CD4-positive, alpha-beta T cell (primary cell): ENCODE results near the gene PFDN2. TPM values are rescaled to one million over a fixed set of nuclear protein-coding genes. Genes with fewer than 3 reads are reported as not detected.

Experiments
- ATAC-seq: fragments of 200-7000 bp; cut with Tn5 transposase; one replicate; pipeline ENCODE4 v1.10.0; 2022; ENCODE audit warnings: mild to moderate bottlenecking; ENCODE audit not compliant: poor library complexity
- CTCF ChIA-PET: fragments of 350-600 bp; sonication (Branson Sonifier 250); formaldehyde crosslinking; loops from one replicate; lab custom pipeline; 2021; ENCODE audit warnings: antibody characterized with exemption, inconsistent platforms; lab: Charles Lee
- POLR2A ChIA-PET: fragments of 350-600 bp; sonication (Branson Sonifier 250); formaldehyde crosslinking; loops from one replicate; lab custom pipeline; 2021; ENCODE audit warnings: antibody characterized with exemption, inconsistent platforms; lab: Charles Lee
- DNase-seq, 14 experiments: peaks; one replicate each; pipeline ENCODE4 v3.0.0-alpha.2; 2013 to 2020; ENCODE audit warnings: mixed read lengths in 2 of 14
- H3K27ac ChIP-seq, 2 donors: one replicate each; pipeline versions ENCODE4 v1.5.1 to v1.7.0; 2013; ENCODE audit warnings: low read length in 2 of 2, low read depth in 1 of 2, mild to moderate bottlenecking in 1 of 2
- H3K27me3 ChIP-seq, 2 experiments: 1 replicate in 1 of 2; 2 replicates in 1 of 2; pipeline versions ENCODE4 v1.6.1 to v1.7.0; 2013; ENCODE audit warnings: low read length in 2 of 2, control low read depth in 1 of 2, mild to moderate bottlenecking in 1 of 2, moderate library complexity in 1 of 2; ENCODE audit not compliant: insufficient read depth in 2 of 2, control insufficient read depth in 1 of 2
- H3K36me3 ChIP-seq: one replicate; pipeline ENCODE4 v1.6.1; 2013; ENCODE audit warnings: low read length, control low read depth; ENCODE audit not compliant: insufficient read depth
- H3K4me1 ChIP-seq: one replicate; pipeline ENCODE4 v1.6.1; 2013; ENCODE audit warnings: low read length, control low read depth; ENCODE audit not compliant: insufficient read depth
- H3K4me3 ChIP-seq: one replicate; pipeline ENCODE4 v1.5.1; 2013; ENCODE audit warnings: mild to moderate bottlenecking, low read length, moderate library complexity
- H3K9me3 ChIP-seq, 2 experiments: 1 replicate in 1 of 2; 2 replicates in 1 of 2; pipeline versions ENCODE4 v1.6.1 to v1.7.0; 2013; ENCODE audit warnings: low read length in 2 of 2, mild to moderate bottlenecking in 2 of 2, control low read depth in 1 of 2, moderate library complexity in 1 of 2; ENCODE audit not compliant: control insufficient read depth in 1 of 2, insufficient read depth in 1 of 2
- H3K27ac Mint-ChIP-seq: one replicate; pipeline ENCODE4 v1.8.0; 2020; ENCODE audit warnings: mixed read lengths
- H3K27me3 Mint-ChIP-seq: one replicate; pipeline ENCODE4 v1.8.0; 2021; ENCODE audit warnings: mixed read lengths
- H3K36me3 Mint-ChIP-seq: one replicate; pipeline ENCODE4 v1.8.0; 2021; ENCODE audit warnings: low read depth, mixed read lengths
- H3K4me1 Mint-ChIP-seq: one replicate; pipeline ENCODE4 v1.8.0; 2021; ENCODE audit warnings: low read depth, mixed read lengths
- H3K4me3 Mint-ChIP-seq: one replicate; pipeline ENCODE4 v1.8.0; 2020; ENCODE audit warnings: mild to moderate bottlenecking, mixed read lengths
- H3K9me3 Mint-ChIP-seq: one replicate; pipeline ENCODE4 v1.8.0; 2020; ENCODE audit warnings: mixed read lengths
- intact Hi-C, 2 experiments: fragments of 100-400 bp; cut with DNase I in 1 of 2; cut with micrococcal nuclease in 1 of 2; formaldehyde crosslinking; loops; one replicate each; pipeline versions ENCODE4 v1.15.1 to v1.9.0; 2023 to 2025; cut with DNase I, micrococcal nuclease
- total RNA-seq, 174 experiments: library from RNA in 2 of 174; stranded (reverse) in 2 of 174; gene quantifications; one replicate each; pipeline ENCODE4 v1.2.3 and lab custom pipeline; 2021 to 2026
- TF ChIP-seq, protein P1 (sequence below): fragments of 200-600 bp; IDR thresholded peaks from one replicate; pipeline ENCODE4 v1.8.0; 2022; ENCODE audit warnings: antibody characterized with exemption, mild to moderate bottlenecking

The PFDN2 gene
- total RNA-seq, 2 experiments from 2014 or later: 46.2 to 57.7 TPM

GRCh38 chr1:161085165-161085564 lies 32.7 kb downstream of the PFDN2 start:
- Histone ChIP-seq H3K27ac (no peak overlapping the region), H3K4me3 (no peak overlapping the region), H3K4me1 (no peaks in the 10 kb centered on the region), H3K9me3 (no peaks in the 10 kb centered on the region), H3K27me3 (no peaks in the 10 kb centered on the region), H3K36me3 (no peaks in the 10 kb centered on the region)
- intact Hi-C loops: no loop called here
- no peaks in the 10 kb centered on the region for H3K27me3 Mint-ChIP-seq
- ATAC-seq: no peak
- H3K4me3 Mint-ChIP-seq: no peak overlapping the region
- CTCF ChIA-PET: interaction anchor here (1.0 kb wide), 1 partner anchor 95 kb away, joined by 3 read pairs; no protein-coding TSS in a partner anchor
- no peaks in the 10 kb centered on the region for H3K9me3 Mint-ChIP-seq
- TF ChIP-seq, protein P1, sequence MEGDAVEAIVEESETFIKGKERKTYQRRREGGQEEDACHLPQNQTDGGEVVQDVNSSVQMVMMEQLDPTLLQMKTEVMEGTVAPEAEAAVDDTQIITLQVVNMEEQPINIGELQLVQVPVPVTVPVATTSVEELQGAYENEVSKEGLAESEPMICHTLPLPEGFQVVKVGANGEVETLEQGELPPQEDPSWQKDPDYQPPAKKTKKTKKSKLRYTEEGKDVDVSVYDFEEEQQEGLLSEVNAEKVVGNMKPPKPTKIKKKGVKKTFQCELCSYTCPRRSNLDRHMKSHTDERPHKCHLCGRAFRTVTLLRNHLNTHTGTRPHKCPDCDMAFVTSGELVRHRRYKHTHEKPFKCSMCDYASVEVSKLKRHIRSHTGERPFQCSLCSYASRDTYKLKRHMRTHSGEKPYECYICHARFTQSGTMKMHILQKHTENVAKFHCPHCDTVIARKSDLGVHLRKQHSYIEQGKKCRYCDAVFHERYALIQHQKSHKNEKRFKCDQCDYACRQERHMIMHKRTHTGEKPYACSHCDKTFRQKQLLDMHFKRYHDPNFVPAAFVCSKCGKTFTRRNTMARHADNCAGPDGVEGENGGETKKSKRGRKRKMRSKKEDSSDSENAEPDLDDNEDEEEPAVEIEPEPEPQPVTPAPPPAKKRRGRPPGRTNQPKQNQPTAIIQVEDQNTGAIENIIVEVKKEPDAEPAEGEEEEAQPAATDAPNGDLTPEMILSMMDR: no peak
- no peak for DNase-seq
- no peaks in the 10 kb centered on the region for H3K36me3 Mint-ChIP-seq
- peaks cover under 1% of the 10 kb centered on the region for H3K4me1 Mint-ChIP-seq
- POLR2A ChIA-PET: interaction anchor here (1.4 kb wide), 1 partner anchor 12 kb away, joined by 3 read pairs; no protein-coding TSS in a partner anchor
- H3K27ac Mint-ChIP-seq: no peak overlapping the region

- H3K27ac Mint-ChIP-seq: no peak overlapping the region
- no peaks in the 10 kb centered on the region for H3K4me1 Mint-ChIP-seq
- Histone ChIP-seq H3K27me3 (no peaks in the 10 kb centered on the region), H3K36me3 (no peaks in the 10 kb centered on the region), H3K4me3 (no peak overlapping the region), H3K27ac (no peak overlapping the region), H3K4me1 (no peaks in the 10 kb centered on the region), H3K9me3 (no peaks in the 10 kb centered on the region)
- no peaks in the 10 kb centered on the region for H3K27me3 Mint-ChIP-seq
- H3K36me3 Mint-ChIP-seq: no peaks in the 10 kb centered on the region
- CTCF ChIA-PET: interaction anchor here (0.7 to 1.1 kb wide), 2 partner anchors 13 to 200 kb away, joined by 3 to 6 read pairs; partner anchors contain the start of gene ITLN1
- DNase-seq: no peak
- no peak for ATAC-seq
- H3K4me3 Mint-ChIP-seq: no peak overlapping the region
- POLR2A ChIA-PET: interaction anchor here (1.4 kb wide), 1 partner anchor 12 kb away, joined by 3 read pairs; no protein-coding TSS in a partner anchor
- intact Hi-C loops: no loop called here
- TF ChIP-seq, protein P1: no peak
- no peaks in the 10 kb centered on the region for H3K9me3 Mint-ChIP-seq
These were observed 33.2 kb downstream of the PFDN2 start for GRCh38 chr1:161084597-161084988.

DNA sequence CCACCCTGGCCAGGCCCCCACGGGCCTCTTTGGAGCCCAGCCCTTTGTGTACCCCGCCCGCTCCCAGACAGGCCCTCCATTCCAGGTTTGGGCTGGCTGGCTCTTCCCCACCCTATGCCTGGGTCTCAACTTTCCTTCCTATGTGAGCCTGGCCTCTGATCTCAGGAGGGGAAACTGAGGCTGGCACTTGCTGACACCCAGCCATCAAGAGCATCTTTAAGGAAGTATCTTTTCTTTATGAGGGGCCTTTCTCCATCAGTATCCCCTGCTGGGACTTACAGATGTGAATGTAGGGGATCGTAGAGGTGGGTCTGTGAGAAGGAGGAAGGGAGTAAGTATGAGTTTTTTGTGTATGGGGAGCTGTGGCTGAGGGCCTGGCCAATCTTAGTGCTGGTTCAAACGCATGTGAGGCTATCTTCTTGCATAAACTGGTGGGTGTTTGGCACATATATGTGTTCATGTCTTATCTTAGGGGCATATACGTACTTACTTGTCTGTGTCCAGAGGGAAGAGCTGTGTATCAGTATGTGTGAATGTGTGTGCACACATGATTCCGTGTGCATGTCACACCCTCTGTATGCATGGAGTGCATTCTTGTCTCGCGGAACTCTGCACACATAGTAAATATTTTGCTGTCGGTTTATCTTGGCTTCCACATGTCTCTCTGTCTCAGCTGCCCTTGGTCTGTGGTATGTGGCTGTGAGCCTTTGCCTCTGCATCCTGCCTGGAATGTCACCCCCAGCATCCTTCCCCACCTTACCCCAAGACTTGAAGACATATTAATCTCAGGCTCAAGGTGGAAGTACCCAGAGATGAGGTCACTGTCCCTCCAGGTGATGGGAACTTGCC lies 33.9 kb downstream of the PFDN2 start:
- H3K9me3 ChIP-seq: no peaks in the 10 kb centered on the region
- POLR2A ChIA-PET: interaction anchor here (1.4 kb wide), 1 partner anchor 13 kb away, joined by 3 read pairs; no protein-coding TSS in a partner anchor
- ATAC-seq (no peak), DNase-seq (no peak)
- H3K27ac ChIP-seq: no peak overlapping the region
- Mint-ChIP-seq H3K4me3 (no peak overlapping the region), H3K4me1 (no peaks in the 10 kb centered on the region), H3K36me3 (no peaks in the 10 kb centered on the region), H3K9me3 (no peaks in the 10 kb centered on the region), H3K27me3 (no peaks in the 10 kb centered on the region), H3K27ac (no peak overlapping the region)
- H3K27me3 ChIP-seq: no peaks in the 10 kb centered on the region
- no peak overlapping the region for H3K4me3 ChIP-seq
- TF ChIP-seq, protein P1: no peak
- CTCF ChIA-PET: interaction anchor here (0.7 to 1.1 kb wide), 2 partner anchors 14 to 199 kb away, joined by 3 to 6 read pairs; partner anchors contain the start of gene ITLN1
- H3K36me3 ChIP-seq: no peaks in the 10 kb centered on the region
- H3K4me1 ChIP-seq: no peaks in the 10 kb centered on the region
- intact Hi-C loops: no loop called here
